ENCODE results near the gene U2SURP.
"Not testable (repeated sequence)": the region's sequence is repeated elsewhere in the genome, so short reads cannot be mapped to it uniquely, and the experiment has no call there.

DNA sequence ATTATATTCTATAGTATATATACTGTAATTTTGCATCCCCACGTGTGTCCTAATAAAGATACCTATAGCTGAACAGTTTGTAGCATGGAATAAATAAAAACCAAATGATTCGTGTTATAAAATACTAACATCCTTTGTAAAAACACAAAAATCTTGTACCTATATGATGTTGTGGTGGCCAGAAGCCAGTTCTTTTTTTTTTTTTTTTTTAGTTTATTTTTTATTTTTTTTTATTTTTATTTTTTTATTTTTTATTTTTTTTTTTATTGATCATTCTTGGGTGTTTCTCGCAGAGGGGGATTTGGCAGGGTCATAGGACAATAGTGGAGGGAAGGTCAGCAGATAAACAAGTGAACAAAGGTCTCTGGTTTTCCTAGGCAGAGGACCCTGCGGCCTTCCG, 44.7 kb downstream of the U2SURP start:
- TF ChIP-seq EZH2 (IDR thresholded peaks at IDR 0.05; ENCODE audit: insufficient read depth, poor library complexity, severe bottlenecking); EZH2phosphoT487 (IDR thresholded peaks at IDR 0.05; ENCODE audit: insufficient read depth, low read depth): not testable (repeated sequence)

Data from GM23248 (cell line).